OCI-LY7 (cell line): ENCODE measurements around the gene SERPINB5.

Source experiments
- CTCF ChIP-seq: fragments of 200-600 bp; sonication (generic); conservative IDR thresholded peaks from 2 replicates; pipeline ENCODE4 v1.5.1; 2014; ENCODE audit warnings: mild to moderate bottlenecking, antibody characterized with exemption, low read length, moderate library complexity, mixed read lengths
- EZH2phosphoT487 ChIP-seq: fragments of 200-600 bp; sonication (generic); IDR thresholded peaks from 2 replicates; pipeline ENCODE4 v1.6.1; 2018; ENCODE audit warnings: low read depth, borderline replicate concordance, mild to moderate bottlenecking, mixed run types, antibody characterized with exemption, low read length, moderate library complexity, mixed read lengths

GRCh38 chr18:63440219-63440618 is 36.5 kb upstream of the SERPINB5 start:
- TF ChIP-seq CTCF (no peak), EZH2phosphoT487 (no peak)
